Trophoblast cell (in vitro differentiated cells and primary cell): ENCODE data around the gene ZNF341.

Experiments
- DNase-seq, 2 donors: peaks; one replicate each; pipeline ENCODE4 v3.0.0-alpha.2; 2016
- H2AFZ ChIP-seq: 2 replicates; pipeline ENCODE4 v1.6.1; 2013; ENCODE audit warnings: low read length, moderate library complexity, mild to moderate bottlenecking; ENCODE audit not compliant: insufficient read depth, poor library complexity
- H2AK5ac ChIP-seq: 2 replicates; pipeline ENCODE4 v1.6.1; 2013; ENCODE audit warnings: mild to moderate bottlenecking, low read length
- H2BK120ac ChIP-seq: 2 replicates; pipeline ENCODE4 v1.6.1; 2013; ENCODE audit warnings: low read length, mild to moderate bottlenecking, moderate library complexity; ENCODE audit not compliant: insufficient read depth, poor library complexity
- H2BK12ac ChIP-seq: 2 replicates; pipeline ENCODE4 v1.6.1; 2013; ENCODE audit warnings: mild to moderate bottlenecking, low read length, moderate library complexity
- H2BK5ac ChIP-seq: 2 replicates; pipeline ENCODE4 v1.6.1; 2013; ENCODE audit warnings: low read length, low read depth, moderate library complexity, mild to moderate bottlenecking; ENCODE audit not compliant: poor library complexity
- H3K14ac ChIP-seq: 2 replicates; pipeline ENCODE4 v1.6.1; 2013; ENCODE audit warnings: mild to moderate bottlenecking, low read length
- H3K18ac ChIP-seq: 2 replicates; pipeline ENCODE4 v1.6.1; 2013; ENCODE audit warnings: mild to moderate bottlenecking, low read length
- H3K23ac ChIP-seq: 2 replicates; pipeline ENCODE4 v1.6.1; 2013; ENCODE audit warnings: low read length
- H3K27ac ChIP-seq: 2 replicates; pipeline ENCODE4 v1.5.1; 2013; ENCODE audit warnings: low read depth, mild to moderate bottlenecking, inconsistent platforms, low read length, moderate library complexity
- H3K27me3 ChIP-seq: 2 replicates; pipeline ENCODE4 v1.6.1; 2013; ENCODE audit warnings: inconsistent platforms, mild to moderate bottlenecking, low read length, moderate library complexity; ENCODE audit not compliant: insufficient read depth
- H3K36me3 ChIP-seq, 2 experiments: 1 replicate in 1 of 2; 2 replicates in 1 of 2; pipeline ENCODE4 v1.6.1; 2013; ENCODE audit warnings: low read length in 2 of 2, mild to moderate bottlenecking in 2 of 2, moderate library complexity in 1 of 2; ENCODE audit not compliant: insufficient read depth in 2 of 2, control insufficient read depth in 1 of 2
- H3K4ac ChIP-seq: 2 replicates; pipeline ENCODE4 v1.6.1; 2013; ENCODE audit warnings: low read depth, mild to moderate bottlenecking, low read length, moderate library complexity
- H3K4me1 ChIP-seq, 2 experiments: 1 replicate in 1 of 2; 2 replicates in 1 of 2; pipeline ENCODE4 v1.6.1; 2013; ENCODE audit warnings: low read length in 2 of 2, mild to moderate bottlenecking in 2 of 2, moderate library complexity in 1 of 2; ENCODE audit not compliant: insufficient read depth in 2 of 2, control insufficient read depth in 1 of 2
- H3K4me2 ChIP-seq: 2 replicates; pipeline ENCODE4 v1.6.1; 2013; ENCODE audit warnings: inconsistent platforms, mild to moderate bottlenecking, low read length, moderate library complexity
- H3K4me3 ChIP-seq: 2 replicates; pipeline ENCODE4 v1.5.1; 2013; ENCODE audit warnings: mild to moderate bottlenecking, low read depth, low read length, inconsistent platforms
- H3K79me1 ChIP-seq: one replicate; pipeline ENCODE4 v1.6.1; 2013; ENCODE audit warnings: low read length
- H3K79me2 ChIP-seq: 2 replicates; pipeline ENCODE4 v1.6.1; 2013; ENCODE audit warnings: low read length, mild to moderate bottlenecking; ENCODE audit not compliant: control insufficient read depth, insufficient read depth, poor library complexity
- H3K9ac ChIP-seq: 2 replicates; pipeline ENCODE4 v1.6.1; 2013; ENCODE audit warnings: mild to moderate bottlenecking, low read length
- H3K9me3 ChIP-seq: 2 replicates; pipeline ENCODE4 v1.6.1; 2013; ENCODE audit warnings: low read depth, mild to moderate bottlenecking, control low read depth, inconsistent platforms, low read length; ENCODE audit not compliant: insufficient read depth
- H4K12ac ChIP-seq: 2 replicates; pipeline ENCODE4 v1.6.1; 2013; ENCODE audit warnings: low read depth, mild to moderate bottlenecking, low read length, moderate library complexity
- H4K8ac ChIP-seq: 2 replicates; pipeline ENCODE4 v1.6.1; 2013; ENCODE audit warnings: low read depth, mild to moderate bottlenecking, low read length, moderate library complexity
- H4K91ac ChIP-seq: one replicate; pipeline ENCODE4 v1.6.1; 2013; ENCODE audit warnings: low read depth, mild to moderate bottlenecking, low read length, moderate library complexity
- WGBS: extraction: QIAGEN DNeasy Blood & Tissue Kit; methylation state at CpG from one replicate; pipeline ENCODE4 v1.1.7; 2013; ENCODE audit warnings: missing lambda C conversion rate; ENCODE audit not compliant: insufficient read length, insufficient coverage; ENCODE audit errors: extremely low coverage; 5-methylcytosine and 5-hydroxymethylcytosine counted together

Gene ZNF341

GRCh38 chr20:33766686-33767085, 34.9 kb downstream of the ZNF341 start:
- Histone ChIP-seq H3K4me1 (peaks cover 0 to 5% of the 10 kb centered on the region in 2 experiments), H3K36me3 (peaks cover 0 to 3% of the 10 kb centered on the region in 2 experiments), H2AK5ac (no peak overlapping the region), H2BK12ac (no peak overlapping the region), H3K27ac (no peak overlapping the region), H2BK5ac (no peak overlapping the region), H2AFZ (no peak overlapping the region), H3K4me2 (no peak overlapping the region), H3K18ac (no peak overlapping the region), H3K14ac (no peak overlapping the region), H3K79me1 (no peaks in the 10 kb centered on the region), H3K79me2 (no peaks in the 10 kb centered on the region), H3K4ac (no peak overlapping the region), H4K91ac (no peak overlapping the region), H3K9ac (no peak overlapping the region), H3K23ac (no peak overlapping the region), H3K27me3 (no peaks in the 10 kb centered on the region), H3K4me3 (no peak overlapping the region), H3K9me3 (no peaks in the 10 kb centered on the region), H2BK120ac (no peak overlapping the region), H4K8ac (no peak overlapping the region), H4K12ac (no peak overlapping the region)
- DNase-seq: no peak
- WGBS: no CpG with 5 or more reads among the region's 9 CpGs

GRCh38 chr20:33767777-33768138, 36.0 kb downstream of the ZNF341 start:
- H3K79me2 ChIP-seq: no peaks in the 10 kb centered on the region
- no peak overlapping the region for H3K27ac ChIP-seq
- H3K18ac ChIP-seq: no peak overlapping the region
- no peak overlapping the region for H2BK120ac ChIP-seq
- H3K4me3 ChIP-seq: no peak overlapping the region
- no peaks in the 10 kb centered on the region for H3K9me3 ChIP-seq
- H4K91ac ChIP-seq: no peak overlapping the region
- no peak overlapping the region for H3K23ac ChIP-seq
- H3K27me3 ChIP-seq: no peaks in the 10 kb centered on the region
- H2AFZ ChIP-seq: no peak overlapping the region
- no peaks in the 10 kb centered on the region for H3K79me1 ChIP-seq
- H4K8ac ChIP-seq: no peak overlapping the region
- no peak overlapping the region for H4K12ac ChIP-seq
- no peak overlapping the region for H3K4me2 ChIP-seq
- H3K4ac ChIP-seq: no peak overlapping the region
- no peak overlapping the region for H3K9ac ChIP-seq
- no peak overlapping the region for H2BK12ac ChIP-seq
- H2BK5ac ChIP-seq: no peak overlapping the region
- no peak overlapping the region for H2AK5ac ChIP-seq
- no peak overlapping the region for H3K14ac ChIP-seq
- no peak for DNase-seq
- H3K36me3 ChIP-seq: peaks cover 0 to 3% of the 10 kb centered on the region in 2 experiments
- WGBS: no CpG with 5 or more reads among the region's 2 CpGs
- peaks cover 0 to 5% of the 10 kb centered on the region in 2 experiments for H3K4me1 ChIP-seq

GRCh38 chr20:33769043-33769442, 37.2 kb downstream of the ZNF341 start:
- Histone ChIP-seq H4K91ac (no peak overlapping the region), H2BK12ac (no peak overlapping the region), H3K79me1 (no peaks in the 10 kb centered on the region), H2BK5ac (no peak overlapping the region), H3K14ac (no peak overlapping the region), H3K9ac (no peak overlapping the region), H3K23ac (no peak overlapping the region), H3K4me1 (peaks cover 0 to 5% of the 10 kb centered on the region in 2 experiments), H3K4me3 (no peak overlapping the region), H3K18ac (no peak overlapping the region), H3K4me2 (no peak overlapping the region), H3K4ac (no peak overlapping the region), H3K36me3 (peaks cover 0 to 3% of the 10 kb centered on the region in 2 experiments), H3K9me3 (no peaks in the 10 kb centered on the region), H3K27ac (no peak overlapping the region), H2BK120ac (no peak overlapping the region), H2AK5ac (no peak overlapping the region), H4K12ac (no peak overlapping the region), H4K8ac (no peak overlapping the region), H2AFZ (no peak overlapping the region), H3K79me2 (no peaks in the 10 kb centered on the region), H3K27me3 (no peaks in the 10 kb centered on the region)
- WGBS: no CpG with 5 or more reads among the region's 4 CpGs
- no peak for DNase-seq

GRCh38 chr20:33770005-33770404, 38.2 kb downstream of the ZNF341 start:
- H3K79me2 ChIP-seq: no peaks in the 10 kb centered on the region
- H2AFZ ChIP-seq: no peak overlapping the region
- H3K4me3 ChIP-seq: no peak overlapping the region
- H3K14ac ChIP-seq: no peak overlapping the region
- H3K36me3 ChIP-seq: peaks cover 0 to 3% of the 10 kb centered on the region in 2 experiments
- H2BK12ac ChIP-seq: no peak overlapping the region
- no peak for DNase-seq
- H4K12ac ChIP-seq: no peak overlapping the region
- no peak overlapping the region for H3K23ac ChIP-seq
- no peak overlapping the region for H2AK5ac ChIP-seq
- no peak overlapping the region for H3K27ac ChIP-seq
- no peak overlapping the region for H3K9ac ChIP-seq
- no peak overlapping the region for H2BK120ac ChIP-seq
- no peaks in the 10 kb centered on the region for H3K79me1 ChIP-seq
- H3K18ac ChIP-seq: no peak overlapping the region
- no peak overlapping the region for H3K4ac ChIP-seq
- no peak overlapping the region for H3K4me2 ChIP-seq
- H2BK5ac ChIP-seq: no peak overlapping the region
- H4K91ac ChIP-seq: no peak overlapping the region
- no peaks in the 10 kb centered on the region for H3K27me3 ChIP-seq
- WGBS: no CpG with 5 or more reads among the region's 10 CpGs
- peaks cover 0 to 5% of the 10 kb centered on the region in 2 experiments for H3K4me1 ChIP-seq
- H4K8ac ChIP-seq: no peak overlapping the region
- no peaks in the 10 kb centered on the region for H3K9me3 ChIP-seq
